ENCODE measurements around the gene TBC1D4.

Gene TBC1D4

DNA sequence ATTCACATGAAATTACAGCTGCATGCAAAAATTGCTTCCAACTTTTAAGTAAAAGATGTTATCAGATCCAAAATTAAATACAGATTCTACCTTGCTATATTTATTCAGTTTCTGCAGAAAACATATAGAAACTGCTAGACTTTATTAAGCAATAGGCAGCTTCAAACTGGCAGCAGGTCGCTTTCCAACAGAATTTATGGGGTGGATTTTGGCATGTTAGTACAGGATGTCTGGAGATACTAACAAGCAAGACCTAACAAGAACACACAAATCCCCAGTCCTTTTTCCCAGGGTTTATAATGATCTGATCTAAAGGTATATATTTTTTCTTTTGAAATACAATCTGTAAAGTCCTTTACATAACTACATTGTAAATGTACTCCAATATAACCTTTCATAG lies 27.5 kb downstream of the TBC1D4 start:
- peak; percentile 94 for DNase-seq (ENCODE audit: low read depth)
- TF ChIP-seq, protein P1, sequence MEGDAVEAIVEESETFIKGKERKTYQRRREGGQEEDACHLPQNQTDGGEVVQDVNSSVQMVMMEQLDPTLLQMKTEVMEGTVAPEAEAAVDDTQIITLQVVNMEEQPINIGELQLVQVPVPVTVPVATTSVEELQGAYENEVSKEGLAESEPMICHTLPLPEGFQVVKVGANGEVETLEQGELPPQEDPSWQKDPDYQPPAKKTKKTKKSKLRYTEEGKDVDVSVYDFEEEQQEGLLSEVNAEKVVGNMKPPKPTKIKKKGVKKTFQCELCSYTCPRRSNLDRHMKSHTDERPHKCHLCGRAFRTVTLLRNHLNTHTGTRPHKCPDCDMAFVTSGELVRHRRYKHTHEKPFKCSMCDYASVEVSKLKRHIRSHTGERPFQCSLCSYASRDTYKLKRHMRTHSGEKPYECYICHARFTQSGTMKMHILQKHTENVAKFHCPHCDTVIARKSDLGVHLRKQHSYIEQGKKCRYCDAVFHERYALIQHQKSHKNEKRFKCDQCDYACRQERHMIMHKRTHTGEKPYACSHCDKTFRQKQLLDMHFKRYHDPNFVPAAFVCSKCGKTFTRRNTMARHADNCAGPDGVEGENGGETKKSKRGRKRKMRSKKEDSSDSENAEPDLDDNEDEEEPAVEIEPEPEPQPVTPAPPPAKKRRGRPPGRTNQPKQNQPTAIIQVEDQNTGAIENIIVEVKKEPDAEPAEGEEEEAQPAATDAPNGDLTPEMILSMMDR (IDR thresholded peaks at IDR 0.05; ENCODE audit: control insufficient read depth, extremely low read depth, insufficient read depth): no peak

DNA sequence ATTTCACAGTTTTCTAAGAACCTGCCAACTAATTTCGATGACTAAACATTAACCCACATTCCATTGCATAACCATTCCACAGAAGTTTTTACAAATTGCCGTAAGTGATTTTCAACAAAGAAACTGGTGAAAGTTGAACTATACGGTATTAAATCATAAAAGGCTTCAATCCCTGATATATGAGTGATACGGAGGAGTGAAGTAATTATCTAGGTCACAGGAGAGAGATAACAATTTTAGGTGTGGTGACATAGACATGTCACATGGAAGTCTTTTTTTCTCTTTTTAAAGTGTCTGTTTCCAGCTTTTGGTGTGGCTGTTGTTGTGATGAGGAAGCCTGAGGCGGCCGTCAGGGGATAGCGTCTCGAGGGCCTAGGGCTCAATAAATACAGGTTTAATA lies 29.4 kb downstream of the TBC1D4 start:
- H3K4me3 ChIP-seq (ENCODE audit: low read depth, low read length): no peak overlapping the region
- TF ChIP-seq, protein P1 (IDR thresholded peaks at IDR 0.05; ENCODE audit: control insufficient read depth, extremely low read depth, insufficient read depth): no peak
- DNase-seq (ENCODE audit: low read depth): no peak

More for the DNA sequence above, 27.5 kb downstream of the TBC1D4 start:
- H3K4me3 ChIP-seq (ENCODE audit: low read depth, low read length): no peak overlapping the region

DNA sequence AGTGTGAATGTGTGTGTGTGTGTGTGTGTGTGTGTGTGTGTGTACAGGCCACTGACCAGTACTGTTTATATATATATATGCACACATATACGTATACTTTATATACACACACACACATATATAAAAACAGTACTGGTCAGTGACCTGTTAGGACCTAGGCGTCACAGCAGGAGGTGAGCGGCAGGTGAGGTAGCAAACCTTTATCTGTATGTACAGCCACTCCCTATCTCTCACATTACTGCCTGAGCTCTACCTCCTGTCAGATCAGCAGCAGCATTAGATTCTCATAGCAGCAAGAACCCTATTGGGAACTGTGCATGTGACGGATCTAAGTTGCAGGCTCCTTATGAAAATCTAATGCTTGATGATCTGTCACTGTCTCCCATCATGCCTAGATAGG lies 34.5 kb downstream of the TBC1D4 start:
- TF ChIP-seq, protein P1 (IDR thresholded peaks at IDR 0.05; ENCODE audit: control insufficient read depth, extremely low read depth, insufficient read depth): no peak
- no peak overlapping the region for H3K4me3 ChIP-seq (ENCODE audit: low read depth, low read length)
- no peak for DNase-seq (ENCODE audit: low read depth)

DNA sequence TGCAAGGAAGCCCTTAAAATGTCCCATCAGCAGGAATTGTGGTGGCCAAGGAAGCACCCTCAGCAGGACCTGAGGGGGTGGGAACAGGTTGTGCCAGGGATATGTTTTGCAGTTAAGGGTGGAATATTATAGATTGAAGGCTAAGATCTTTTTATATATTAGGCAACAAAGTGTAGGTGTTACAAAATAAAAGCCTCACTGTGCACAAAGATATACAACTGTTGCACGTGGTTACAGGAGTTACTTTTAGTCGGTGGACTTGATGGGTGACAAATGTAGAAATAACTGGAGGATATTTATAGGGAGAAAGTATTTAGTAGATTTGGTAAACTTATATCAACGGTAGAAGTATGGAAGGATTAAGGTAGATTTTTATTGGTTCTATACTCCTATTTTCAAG lies 35.1 kb downstream of the TBC1D4 start:
- H3K4me3 ChIP-seq (ENCODE audit: low read depth, low read length): no peak overlapping the region
- TF ChIP-seq, protein P1 (IDR thresholded peaks at IDR 0.05; ENCODE audit: control insufficient read depth, extremely low read depth, insufficient read depth): no peak
- DNase-seq (ENCODE audit: low read depth): no peak

DNA sequence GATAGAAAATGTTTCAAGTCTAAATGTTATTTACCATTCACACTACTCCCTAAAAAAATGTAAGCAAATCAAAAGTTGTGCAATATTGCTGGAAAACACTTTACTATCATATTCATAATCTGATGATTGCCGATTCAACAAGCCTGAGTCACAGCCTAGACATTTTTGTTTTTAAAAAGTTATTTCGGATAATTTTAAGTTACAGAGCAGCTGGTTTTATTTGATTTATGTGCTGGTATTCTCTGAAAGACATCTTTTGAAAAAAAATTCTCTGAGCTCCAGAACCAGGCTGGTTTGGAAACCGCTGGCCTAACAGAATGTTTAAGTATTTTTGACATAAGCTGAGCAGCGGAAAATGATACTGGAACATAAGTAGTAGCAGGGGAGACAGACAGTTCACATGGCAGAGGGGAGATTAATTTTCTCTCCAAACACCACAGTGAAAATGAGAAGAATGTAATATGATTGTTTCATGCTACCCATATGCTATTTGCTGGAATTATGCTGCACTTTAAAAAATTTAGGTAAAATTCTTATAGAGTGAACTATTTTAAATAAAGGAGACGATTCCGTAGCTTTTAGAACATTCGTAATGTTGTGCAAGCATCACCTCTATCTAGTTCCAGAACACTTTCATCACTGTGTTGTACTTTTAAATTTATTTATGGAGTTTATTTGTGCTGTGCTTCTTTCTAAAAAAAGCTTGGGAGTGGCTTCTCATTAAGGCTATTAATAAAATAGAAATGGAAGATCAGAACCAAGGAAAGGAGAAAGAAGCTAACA lies 36.1 kb downstream of the TBC1D4 start:
- H3K4me3 ChIP-seq (ENCODE audit: low read depth, low read length): no peak overlapping the region
- TF ChIP-seq, protein P1 (IDR thresholded peaks at IDR 0.05; ENCODE audit: control insufficient read depth, extremely low read depth, insufficient read depth): no peak
- no peak for DNase-seq (ENCODE audit: low read depth)

DNA sequence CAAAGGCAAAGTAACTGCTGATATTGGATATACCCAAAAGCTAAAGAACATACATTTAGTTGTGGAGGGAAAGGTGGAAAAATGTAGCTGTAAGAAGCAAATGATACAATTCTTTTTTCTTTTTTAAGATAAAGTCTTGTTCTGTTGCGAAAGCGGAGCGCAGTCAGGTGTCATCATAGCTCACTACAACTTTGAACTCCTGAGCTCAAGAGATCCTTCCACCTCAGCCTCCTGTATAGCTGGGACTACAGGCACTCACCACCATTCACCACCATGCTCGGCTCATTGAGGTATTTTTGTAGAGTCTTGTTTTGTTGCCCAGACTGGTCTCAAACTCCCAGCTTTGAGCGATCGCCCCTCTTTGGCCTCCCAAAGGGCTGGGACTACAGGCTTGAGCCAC lies 38.0 kb downstream of the TBC1D4 start:
- TF ChIP-seq, protein P1 (IDR thresholded peaks at IDR 0.05; ENCODE audit: control insufficient read depth, extremely low read depth, insufficient read depth): no peak
- DNase-seq (ENCODE audit: low read depth): no peak

More for the DNA sequence above, 38.0 kb downstream of the TBC1D4 start:
- H3K4me3 ChIP-seq (ENCODE audit: low read depth, low read length): no peak overlapping the region

All from LNCaP clone FGC (cell line).